Esophagus muscularis mucosa (tissue), 3 donors: Measurements from ENCODE around the gene MOSPD2.

Source experiments
- CTCF ChIP-seq, 3 experiments: fragments of 200-600 bp in 2 of 3; fragments of 450-650 bp in 1 of 3; sonication (generic) in 2 of 3; IDR thresholded peaks; one replicate each; pipeline ENCODE4 v1.5.1; 2017 to 2019; ENCODE audit warnings: antibody characterized with exemption in 3 of 3, mild to moderate bottlenecking in 2 of 3, moderate library complexity in 1 of 3
- POLR2A ChIP-seq: fragments of 450-650 bp; IDR thresholded peaks from one replicate; pipeline ENCODE4 v1.6.1; 2017; ENCODE audit warnings: antibody characterized with exemption, moderate library complexity, mild to moderate bottlenecking, low read depth
- POLR2AphosphoS5 ChIP-seq, 2 donors: sonication (generic); formaldehyde crosslinking; IDR thresholded peaks; one replicate each; pipeline ENCODE4 v1.6.1; 2017; ENCODE audit warnings: antibody characterized with exemption in 2 of 2

DNA sequence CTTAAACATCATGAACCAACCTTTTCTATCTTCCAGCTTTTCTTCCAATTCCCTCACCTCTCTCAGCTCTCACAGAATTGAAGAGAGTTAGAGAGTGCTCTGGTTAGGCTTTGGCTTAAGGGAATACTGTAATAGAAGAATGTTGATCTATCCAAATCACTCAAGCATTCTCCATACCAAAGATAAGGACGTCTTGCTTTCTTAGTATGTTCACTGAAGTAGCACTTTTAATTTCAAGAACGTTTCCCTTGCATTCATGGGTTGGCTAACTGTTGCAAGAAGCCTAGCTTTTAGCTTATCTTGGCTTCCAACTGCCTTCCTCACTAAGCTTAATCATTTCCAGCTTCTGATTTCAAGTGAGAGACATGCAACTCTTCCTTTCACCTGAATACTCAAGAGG lies 43.6 kb upstream of the MOSPD2 start:
- no peak for TF ChIP-seq POLR2AphosphoS5 (IDR thresholded peaks at IDR 0.05)
- no peak for TF ChIP-seq POLR2A
- TF ChIP-seq CTCF (IDR thresholded peaks at IDR 0.05), result no peak
